HepG2 (cell line): ENCODE data around the gene ROMO1. TPM values are rescaled to one million over a fixed set of nuclear protein-coding genes. Genes with fewer than 3 reads are reported as not detected.
A peak's percentile ranks its signal among the peaks of the same experiment; 100 is the strongest.

Source experiments
- BHLHE40 ChIP-seq: IDR thresholded peaks from 2 replicates; pipeline ENCODE4 v1.6.1; 2011; ENCODE audit warnings: low read length, improper control_type of control experiment
- ELF1 ChIP-seq: sonication (generic); formaldehyde crosslinking; IDR thresholded peaks from 2 replicates; pipeline ENCODE4 v1.4.0; 2020; ENCODE audit warnings: missing genetic modification reagents
- ELF4 ChIP-seq: sonication (generic); formaldehyde crosslinking; IDR thresholded peaks from 2 replicates; pipeline ENCODE4 v1.5.0; 2020; ENCODE audit warnings: missing genetic modification reagents, mild to moderate bottlenecking, moderate library complexity, borderline replicate concordance
- GZF1 ChIP-seq: sonication (generic); formaldehyde crosslinking; IDR thresholded peaks from 2 replicates; pipeline ENCODE4 v1.5.1; 2020; ENCODE audit warnings: mild to moderate bottlenecking, missing genetic modification reagents
- PRDM10 ChIP-seq: sonication (generic); formaldehyde crosslinking; IDR thresholded peaks from 2 replicates; pipeline ENCODE4 v1.4.0; 2020; ENCODE audit warnings: low read depth, missing genetic modification reagents
- RBFOX2 ChIP-seq: fragments of 200-400 bp; formaldehyde crosslinking; IDR thresholded peaks from 2 replicates; pipeline ENCODE4 v1.6.1; 2017; ENCODE audit warnings: low read depth, mild to moderate bottlenecking, low read length
- RBM22 ChIP-seq: fragments of 200-400 bp; formaldehyde crosslinking; optimal IDR thresholded peaks from 2 replicates; pipeline ENCODE3; 2017; ENCODE audit warnings: mild to moderate bottlenecking, low read length, moderate library complexity
- SP4 ChIP-seq: sonication (generic); formaldehyde crosslinking; IDR thresholded peaks from 2 replicates; pipeline ENCODE4 v1.8.1; 2023; ENCODE audit warnings: mild to moderate bottlenecking, missing genetic modification reagents
- TBP ChIP-seq: sonication (generic); formaldehyde crosslinking; IDR thresholded peaks from 2 replicates; pipeline ENCODE4 v1.5.0; 2020; ENCODE audit warnings: missing genetic modification reagents
- ZBTB26 ChIP-seq: IDR thresholded peaks from 2 replicates; pipeline ENCODE4 v1.6.1; 2016; ENCODE audit warnings: missing compliant biosample characterization, missing genetic modification reagents, borderline replicate concordance
- ZBTB49 ChIP-seq: sonication (generic); formaldehyde crosslinking; IDR thresholded peaks from 2 replicates; pipeline ENCODE4 v1.4.0; 2020; ENCODE audit warnings: missing genetic modification reagents, borderline replicate concordance
- ZNF260 ChIP-seq: sonication (generic); formaldehyde crosslinking; IDR thresholded peaks from 2 replicates; pipeline ENCODE4 v1.4.0; 2020; ENCODE audit warnings: missing genetic modification reagents, low read depth, mild to moderate bottlenecking, borderline replicate concordance
- ZNF33B ChIP-seq: sonication (generic); formaldehyde crosslinking; IDR thresholded peaks from 2 replicates; pipeline ENCODE4 v1.5.1; 2020; ENCODE audit warnings: mild to moderate bottlenecking, missing genetic modification reagents
- ZNF44 ChIP-seq: sonication (generic); formaldehyde crosslinking; IDR thresholded peaks from 2 replicates; pipeline ENCODE4 v1.5.1; 2020; ENCODE audit warnings: mild to moderate bottlenecking, missing genetic modification reagents
- ZNF451 ChIP-seq: sonication (generic); formaldehyde crosslinking; IDR thresholded peaks from 2 replicates; pipeline ENCODE4 v1.5.0; 2020; ENCODE audit warnings: mild to moderate bottlenecking, missing genetic modification reagents
- ZNF468 ChIP-seq: sonication (generic); formaldehyde crosslinking; IDR thresholded peaks from 2 replicates; pipeline ENCODE4 v1.8.0; 2022; ENCODE audit warnings: mild to moderate bottlenecking, moderate library complexity, missing genetic modification reagents
- ZNF879 ChIP-seq: sonication (generic); formaldehyde crosslinking; IDR thresholded peaks from 2 replicates; pipeline ENCODE4 v1.8.1; 2023; ENCODE audit warnings: missing genetic modification reagents
- polyA plus RNA-seq, 8 experiments: library from polyadenylated mRNA; depleted of rRNA in 3 of 8; stranded (reverse) in 7 of 8; unstranded in 1 of 8; fragments of >200 nt; fragmentation: Illumina TruSeq in 4 of 8; extraction: Trizol in 4 of 8; gene quantifications; 2 replicates each; pipeline versions ENCODE4 v1.2.1 to v1.2.3, GENCODE V29; 2011 to 2016; ENCODE audit warnings: low read depth in 4 of 8, missing spikeins in 1 of 8, mixed read lengths in 1 of 8; ENCODE audit not compliant: insufficient read depth in 1 of 8
- total RNA-seq, 5 experiments: library from RNA; depleted of rRNA; stranded (reverse); fragments of >200 nt; fragmentation: Illumina TruSeq; extraction: Trizol; gene quantifications; 2 replicates each; pipeline ENCODE4 v1.2.3, GENCODE V29; 2016; ENCODE audit warnings: low read depth in 1 of 5
- TF ChIP-seq, protein P1 (sequence below): sonication (generic); formaldehyde crosslinking; IDR thresholded peaks from 2 replicates; pipeline ENCODE4 v1.5.1; 2020; ENCODE audit warnings: missing genetic modification reagents, mild to moderate bottlenecking, borderline replicate concordance
- TF ChIP-seq, protein P2 (sequence below): sonication (generic); formaldehyde crosslinking; IDR thresholded peaks from 2 replicates; pipeline ENCODE4 v1.5.0; 2020; ENCODE audit warnings: missing genetic modification reagents, mild to moderate bottlenecking, borderline replicate concordance
- TF ChIP-seq, protein P3 (sequence below): sonication (generic); formaldehyde crosslinking; IDR thresholded peaks from 2 replicates; pipeline ENCODE4 v1.4.0; 2020; ENCODE audit warnings: missing genetic modification reagents, borderline replicate concordance

ROMO1 gene
- total and polyA plus RNA-seq, 2 of the 13 experiments (the other 11 are each of a cell fraction or from before 2014, with no cell fraction given): 636 to 755 TPM

DNA sequence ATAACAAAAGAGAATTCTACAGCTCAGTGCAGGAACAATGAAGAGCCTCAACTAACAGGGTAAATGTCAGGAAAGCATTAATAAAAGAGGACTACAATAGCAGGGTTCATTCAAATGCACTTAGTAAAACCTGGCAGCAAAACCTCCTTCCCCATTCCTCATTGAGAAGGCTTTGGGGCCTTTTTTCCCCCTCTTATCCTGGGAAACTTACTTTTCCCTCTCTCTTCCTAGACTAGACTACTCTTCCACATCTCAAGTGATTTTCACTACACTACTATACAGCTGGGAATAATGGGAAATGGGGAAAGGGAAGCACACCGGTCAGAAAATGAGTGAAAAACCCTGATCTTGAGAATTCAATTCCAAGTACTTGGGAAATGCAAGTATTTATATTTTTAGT, 10.1 kb downstream of the ROMO1 start (continued):
- TF ChIP-seq PRDM10: no peak
- TF ChIP-seq, protein P1, sequence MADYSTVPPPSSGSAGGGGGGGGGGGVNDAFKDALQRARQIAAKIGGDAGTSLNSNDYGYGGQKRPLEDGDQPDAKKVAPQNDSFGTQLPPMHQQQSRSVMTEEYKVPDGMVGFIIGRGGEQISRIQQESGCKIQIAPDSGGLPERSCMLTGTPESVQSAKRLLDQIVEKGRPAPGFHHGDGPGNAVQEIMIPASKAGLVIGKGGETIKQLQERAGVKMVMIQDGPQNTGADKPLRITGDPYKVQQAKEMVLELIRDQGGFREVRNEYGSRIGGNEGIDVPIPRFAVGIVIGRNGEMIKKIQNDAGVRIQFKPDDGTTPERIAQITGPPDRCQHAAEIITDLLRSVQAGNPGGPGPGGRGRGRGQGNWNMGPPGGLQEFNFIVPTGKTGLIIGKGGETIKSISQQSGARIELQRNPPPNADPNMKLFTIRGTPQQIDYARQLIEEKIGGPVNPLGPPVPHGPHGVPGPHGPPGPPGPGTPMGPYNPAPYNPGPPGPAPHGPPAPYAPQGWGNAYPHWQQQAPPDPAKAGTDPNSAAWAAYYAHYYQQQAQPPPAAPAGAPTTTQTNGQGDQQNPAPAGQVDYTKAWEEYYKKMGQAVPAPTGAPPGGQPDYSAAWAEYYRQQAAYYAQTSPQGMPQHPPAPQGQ (CRISPR knock-in tag): 0 out of 2 replicates have a peak, but pooled peaks have one; percentile 45
- TF ChIP-seq, protein P2, sequence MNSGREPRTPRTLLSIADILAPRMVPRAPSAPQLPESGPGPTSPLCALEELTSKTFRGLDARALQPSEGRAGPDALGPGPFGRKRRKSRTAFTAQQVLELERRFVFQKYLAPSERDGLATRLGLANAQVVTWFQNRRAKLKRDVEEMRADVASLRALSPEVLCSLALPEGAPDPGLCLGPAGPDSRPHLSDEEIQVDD (CRISPR knock-in tag): no peak
- peak; percentile 33; the same call in 1 of the 2 replicates for TF ChIP-seq ZNF44 (CRISPR knock-in tag)
- peak; percentile 56; the same call in 1 of the 2 replicates for TF ChIP-seq RBFOX2
- TF ChIP-seq ZNF33B (CRISPR knock-in tag): no peak
- no peak for TF ChIP-seq ZNF260 (CRISPR knock-in tag)
- TF ChIP-seq RBM22: peak; percentile 100
- TF ChIP-seq, protein P3, sequence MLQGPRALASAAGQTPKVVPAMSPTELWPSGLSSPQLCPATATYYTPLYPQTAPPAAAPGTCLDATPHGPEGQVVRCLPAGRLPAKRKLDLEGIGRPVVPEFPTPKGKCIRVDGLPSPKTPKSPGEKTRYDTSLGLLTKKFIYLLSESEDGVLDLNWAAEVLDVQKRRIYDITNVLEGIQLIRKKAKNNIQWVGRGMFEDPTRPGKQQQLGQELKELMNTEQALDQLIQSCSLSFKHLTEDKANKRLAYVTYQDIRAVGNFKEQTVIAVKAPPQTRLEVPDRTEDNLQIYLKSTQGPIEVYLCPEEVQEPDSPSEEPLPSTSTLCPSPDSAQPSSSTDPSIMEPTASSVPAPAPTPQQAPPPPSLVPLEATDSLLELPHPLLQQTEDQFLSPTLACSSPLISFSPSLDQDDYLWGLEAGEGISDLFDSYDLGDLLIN (CRISPR knock-in tag): no peak
- TF ChIP-seq TBP (CRISPR knock-in tag): no peak
- TF ChIP-seq BHLHE40: no peak
- TF ChIP-seq ZBTB26 (CRISPR knock-in tag): no peak
- TF ChIP-seq ELF1 (CRISPR knock-in tag): no peak
- TF ChIP-seq ZNF468 (CRISPR knock-in tag): no peak
- no peak for TF ChIP-seq SP4 (CRISPR knock-in tag)
- TF ChIP-seq ZNF879 (CRISPR knock-in tag): no peak
- TF ChIP-seq ELF4 (CRISPR knock-in tag): no peak
- TF ChIP-seq GZF1 (CRISPR knock-in tag): no peak
- no peak for TF ChIP-seq ZBTB49
- TF ChIP-seq ZNF451 (CRISPR knock-in tag): no peak
